Neural cell (in vitro differentiated cells): Measurements from ENCODE around the gene HOXA4. TPM values are rescaled to one million over a fixed set of nuclear protein-coding genes. Genes with fewer than 3 reads are reported as not detected.

Source experiments
- H2AFZ ChIP-seq: fragments of 200-600, 300-800 bp; sonication (generic), shearing (Covaris generic); 2 replicates; pipeline ENCODE4 v1.6.0; 2014; ENCODE audit warnings: low read depth, mild to moderate bottlenecking, antibody characterized with exemption, low read length, moderate library complexity
- H3F3A ChIP-seq: fragments of 200-600 bp; shearing (Covaris generic); 2 replicates; pipeline ENCODE4 v1.6.1; 2016; ENCODE audit warnings: mild to moderate bottlenecking, moderate library complexity, mixed read lengths, antibody characterized with exemption, low read length; ENCODE audit not compliant: insufficient read depth, poor library complexity, severe bottlenecking
- H3K27ac ChIP-seq: fragments of 200-600, 300-800 bp; sonication (generic), shearing (Covaris generic); 2 replicates; pipeline ENCODE4 v1.5.1; 2014; ENCODE audit warnings: mild to moderate bottlenecking, low read length, moderate library complexity
- H3K27me3 ChIP-seq: fragments of 300-800, 200-600 bp; sonication (generic), shearing (Covaris generic); 2 replicates; pipeline ENCODE4 v1.6.0; 2014; ENCODE audit warnings: mild to moderate bottlenecking, low read depth, low read length, moderate library complexity; ENCODE audit not compliant: insufficient read depth
- H3K36me3 ChIP-seq: fragments of 300-800, 200-600 bp; sonication (generic), shearing (Covaris generic); 2 replicates; pipeline ENCODE4 v1.5.1; 2014; ENCODE audit warnings: mild to moderate bottlenecking, antibody characterized with exemption, low read length, moderate library complexity; ENCODE audit not compliant: insufficient read depth
- H3K4me2 ChIP-seq: fragments of 300-800, 200-600 bp; sonication (generic), shearing (Covaris generic); 2 replicates; pipeline ENCODE4 v1.6.0; 2014; ENCODE audit warnings: mild to moderate bottlenecking, low read length
- H3K4me3 ChIP-seq: fragments of 300-800, 200-600 bp; sonication (generic), shearing (Covaris generic); 2 replicates; pipeline ENCODE4 v1.5.1; 2014; ENCODE audit warnings: mild to moderate bottlenecking, low read length, moderate library complexity
- H3K79me2 ChIP-seq: fragments of 200-600 bp; shearing (Covaris generic); replicated peaks from 2 replicates; pipeline ENCODE4 v1.6.0; 2014; ENCODE audit warnings: mild to moderate bottlenecking, low read length, moderate library complexity; ENCODE audit not compliant: insufficient read depth
- H3K9ac ChIP-seq: fragments of 300-800, 200-600 bp; sonication (generic), shearing (Covaris generic); 2 replicates; pipeline ENCODE4 v1.6.1; 2016; ENCODE audit warnings: mild to moderate bottlenecking, low read length, mixed read lengths
- H3K9me2 ChIP-seq: fragments of 200-600 bp; shearing (Covaris generic); 2 replicates; pipeline ENCODE4 v1.6.1; 2016; ENCODE audit warnings: mild to moderate bottlenecking, low read length, mixed read lengths; ENCODE audit not compliant: insufficient read depth
- H3K9me3 ChIP-seq: fragments of 200-600, 300-800 bp; sonication (generic), shearing (Covaris generic); 2 replicates; pipeline ENCODE4 v1.6.1; 2016; ENCODE audit warnings: mild to moderate bottlenecking, mixed run types, low read length, moderate library complexity, mixed read lengths
- H4K20me1 ChIP-seq: fragments of 200-600 bp; shearing (Covaris generic); 2 replicates; pipeline ENCODE4 v1.6.1; 2016; ENCODE audit warnings: mild to moderate bottlenecking, mixed run types; ENCODE audit not compliant: insufficient read depth
- EP300 ChIP-seq: fragments of 450-650 bp; conservative IDR thresholded peaks from 2 replicates; pipeline ENCODE4 v1.6.1; 2014; ENCODE audit warnings: antibody characterized with exemption, mild to moderate bottlenecking, moderate library complexity; ENCODE audit not compliant: poor library complexity, severe bottlenecking
- EZH2 ChIP-seq: fragments of 200-600, 300-800 bp; shearing (Covaris generic), sonication (generic); IDR thresholded peaks from 2 replicates; pipeline ENCODE4 v1.6.1; 2014; ENCODE audit warnings: antibody characterized with exemption, low read length, borderline replicate concordance, mild to moderate bottlenecking; ENCODE audit not compliant: insufficient read depth, poor library complexity, severe bottlenecking
- MXI1 ChIP-seq: fragments of 450-650 bp; conservative IDR thresholded peaks from 2 replicates; pipeline ENCODE4 v1.6.1; 2014; ENCODE audit warnings: antibody characterized with exemption, mild to moderate bottlenecking; ENCODE audit not compliant: poor library complexity, severe bottlenecking
- POLR2AphosphoS5 ChIP-seq: IDR thresholded peaks from 2 replicates; pipeline ENCODE4 v1.6.1; 2012
- RAD21 ChIP-seq: fragments of 450-650 bp; conservative IDR thresholded peaks from 2 replicates; pipeline ENCODE4 v1.6.1; 2014; ENCODE audit warnings: antibody characterized with exemption, mild to moderate bottlenecking, moderate library complexity
- SMC3 ChIP-seq: fragments of 450-650 bp; conservative IDR thresholded peaks from 2 replicates; pipeline ENCODE4 v1.6.1; 2014; ENCODE audit warnings: antibody characterized with exemption, mild to moderate bottlenecking, moderate library complexity; ENCODE audit not compliant: poor library complexity
- TAF1 ChIP-seq: IDR thresholded peaks from 2 replicates; pipeline ENCODE4 v1.6.1; 2012; ENCODE audit warnings: low read depth
- polyA plus RNA-seq: library from polyadenylated mRNA; depleted of rRNA; stranded (reverse); fragments of >200 nt; gene quantifications from 2 replicates; pipeline ENCODE4 v1.2.3, GENCODE V29; 2014
- TF ChIP-seq, protein P1 (sequence below): IDR thresholded peaks from 2 replicates; pipeline ENCODE4 v1.6.1; 2012; ENCODE audit warnings: borderline replicate concordance
- TF ChIP-seq, protein P2 (sequence below): fragments of 450-650 bp; IDR thresholded peaks from 2 replicates; pipeline ENCODE4 v1.5.1; 2014; ENCODE audit warnings: antibody characterized with exemption, mild to moderate bottlenecking, moderate library complexity; ENCODE audit not compliant: poor library complexity, severe bottlenecking

The HOXA4 gene
- polyA plus RNA-seq, 1 donor from 2014 or later: not detected

DNA sequence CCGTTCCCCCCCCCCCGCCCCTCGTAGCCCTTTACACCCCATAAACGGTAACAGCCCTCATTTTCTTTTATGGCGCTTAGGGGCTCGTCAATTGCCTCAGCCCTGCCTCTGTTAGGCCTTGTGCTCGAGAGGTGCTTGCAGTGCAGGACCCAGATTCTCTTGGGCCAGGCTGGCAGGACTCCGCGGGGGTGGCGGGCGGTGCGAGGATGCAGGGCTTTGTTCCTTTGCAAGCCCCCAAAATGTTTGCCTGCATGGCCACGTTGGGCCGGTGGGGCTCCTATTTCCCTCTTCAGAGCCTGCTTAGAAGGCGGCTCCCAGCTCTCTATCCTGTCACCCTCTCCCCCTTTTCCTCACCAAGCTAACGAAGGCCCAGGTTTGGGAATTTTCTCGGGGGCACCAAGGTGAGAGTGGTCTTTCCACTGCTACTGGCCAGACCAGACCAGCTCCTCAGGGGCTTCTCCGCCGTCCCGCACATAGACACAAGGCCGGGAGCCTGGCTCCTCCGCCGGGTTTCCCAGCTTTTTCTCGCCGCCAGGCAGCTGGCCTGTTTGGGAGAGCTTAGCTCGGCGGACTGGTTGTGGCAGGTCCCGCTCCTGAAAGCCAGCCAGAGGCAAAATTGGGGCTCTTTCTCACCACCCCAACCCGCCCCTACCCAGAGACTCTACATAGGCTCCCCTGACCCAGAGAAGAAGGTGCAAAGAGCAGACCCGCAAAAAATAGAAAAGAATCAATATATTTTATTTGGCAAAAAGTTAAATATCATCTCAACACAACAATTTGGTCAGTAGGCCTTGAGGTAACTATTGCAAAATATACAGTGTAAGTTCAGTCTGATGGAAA, 31.4 kb upstream of the HOXA4 start:
- Histone ChIP-seq H3K4me2 (no peak overlapping the region), H3F3A (no peaks in the 10 kb centered on the region), H4K20me1 (no peaks in the 10 kb centered on the region), H3K4me3 (no peak overlapping the region), H3K79me2 (no peaks in the 10 kb centered on the region), H3K27ac (no peak overlapping the region), H3K9me2 (no peaks in the 10 kb centered on the region), H3K27me3 (peaks cover 99% of the 10 kb centered on the region), H2AFZ (no peak overlapping the region), H3K9ac (no peak overlapping the region), H3K36me3 (no peaks in the 10 kb centered on the region), H3K9me3 (peaks cover 36% of the 10 kb centered on the region)
- TF ChIP-seq, protein P1, sequence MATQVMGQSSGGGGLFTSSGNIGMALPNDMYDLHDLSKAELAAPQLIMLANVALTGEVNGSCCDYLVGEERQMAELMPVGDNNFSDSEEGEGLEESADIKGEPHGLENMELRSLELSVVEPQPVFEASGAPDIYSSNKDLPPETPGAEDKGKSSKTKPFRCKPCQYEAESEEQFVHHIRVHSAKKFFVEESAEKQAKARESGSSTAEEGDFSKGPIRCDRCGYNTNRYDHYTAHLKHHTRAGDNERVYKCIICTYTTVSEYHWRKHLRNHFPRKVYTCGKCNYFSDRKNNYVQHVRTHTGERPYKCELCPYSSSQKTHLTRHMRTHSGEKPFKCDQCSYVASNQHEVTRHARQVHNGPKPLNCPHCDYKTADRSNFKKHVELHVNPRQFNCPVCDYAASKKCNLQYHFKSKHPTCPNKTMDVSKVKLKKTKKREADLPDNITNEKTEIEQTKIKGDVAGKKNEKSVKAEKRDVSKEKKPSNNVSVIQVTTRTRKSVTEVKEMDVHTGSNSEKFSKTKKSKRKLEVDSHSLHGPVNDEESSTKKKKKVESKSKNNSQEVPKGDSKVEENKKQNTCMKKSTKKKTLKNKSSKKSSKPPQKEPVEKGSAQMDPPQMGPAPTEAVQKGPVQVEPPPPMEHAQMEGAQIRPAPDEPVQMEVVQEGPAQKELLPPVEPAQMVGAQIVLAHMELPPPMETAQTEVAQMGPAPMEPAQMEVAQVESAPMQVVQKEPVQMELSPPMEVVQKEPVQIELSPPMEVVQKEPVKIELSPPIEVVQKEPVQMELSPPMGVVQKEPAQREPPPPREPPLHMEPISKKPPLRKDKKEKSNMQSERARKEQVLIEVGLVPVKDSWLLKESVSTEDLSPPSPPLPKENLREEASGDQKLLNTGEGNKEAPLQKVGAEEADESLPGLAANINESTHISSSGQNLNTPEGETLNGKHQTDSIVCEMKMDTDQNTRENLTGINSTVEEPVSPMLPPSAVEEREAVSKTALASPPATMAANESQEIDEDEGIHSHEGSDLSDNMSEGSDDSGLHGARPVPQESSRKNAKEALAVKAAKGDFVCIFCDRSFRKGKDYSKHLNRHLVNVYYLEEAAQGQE: no peak
- TF ChIP-seq POLR2AphosphoS5 (no peak), EP300 (no peak), RAD21 (no peak), TAF1 (no peak), EZH2 (no peak), SMC3 (no peak), MXI1 (no peak)
- TF ChIP-seq, protein P2, sequence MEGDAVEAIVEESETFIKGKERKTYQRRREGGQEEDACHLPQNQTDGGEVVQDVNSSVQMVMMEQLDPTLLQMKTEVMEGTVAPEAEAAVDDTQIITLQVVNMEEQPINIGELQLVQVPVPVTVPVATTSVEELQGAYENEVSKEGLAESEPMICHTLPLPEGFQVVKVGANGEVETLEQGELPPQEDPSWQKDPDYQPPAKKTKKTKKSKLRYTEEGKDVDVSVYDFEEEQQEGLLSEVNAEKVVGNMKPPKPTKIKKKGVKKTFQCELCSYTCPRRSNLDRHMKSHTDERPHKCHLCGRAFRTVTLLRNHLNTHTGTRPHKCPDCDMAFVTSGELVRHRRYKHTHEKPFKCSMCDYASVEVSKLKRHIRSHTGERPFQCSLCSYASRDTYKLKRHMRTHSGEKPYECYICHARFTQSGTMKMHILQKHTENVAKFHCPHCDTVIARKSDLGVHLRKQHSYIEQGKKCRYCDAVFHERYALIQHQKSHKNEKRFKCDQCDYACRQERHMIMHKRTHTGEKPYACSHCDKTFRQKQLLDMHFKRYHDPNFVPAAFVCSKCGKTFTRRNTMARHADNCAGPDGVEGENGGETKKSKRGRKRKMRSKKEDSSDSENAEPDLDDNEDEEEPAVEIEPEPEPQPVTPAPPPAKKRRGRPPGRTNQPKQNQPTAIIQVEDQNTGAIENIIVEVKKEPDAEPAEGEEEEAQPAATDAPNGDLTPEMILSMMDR: no peak

DNA sequence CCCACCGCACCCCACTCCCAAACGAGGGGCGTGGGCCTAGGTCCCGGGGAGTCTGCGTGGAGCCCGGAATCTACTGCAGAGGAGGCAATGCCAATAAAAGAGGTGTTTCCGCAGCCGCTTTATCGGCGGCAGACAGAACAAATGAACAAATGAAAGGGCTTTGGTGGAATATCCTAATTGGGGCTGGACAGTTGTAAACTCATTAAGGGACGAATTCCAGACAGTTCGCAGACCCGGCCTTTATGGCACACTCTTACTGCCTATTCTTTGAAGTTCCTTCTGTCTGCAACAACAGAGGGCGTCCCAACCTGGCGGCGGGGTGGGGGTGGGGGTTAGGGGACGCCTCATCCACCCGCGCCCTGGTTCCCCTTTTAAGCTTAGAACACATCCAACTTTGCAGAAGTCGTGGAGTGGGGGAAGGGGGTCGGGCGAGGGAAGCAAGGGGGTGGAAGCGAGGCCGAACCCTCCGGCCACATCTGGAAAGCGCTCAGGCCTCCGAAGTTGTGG, 30.7 kb upstream of the HOXA4 start:
- H3K36me3 ChIP-seq: no peaks in the 10 kb centered on the region
- no peak overlapping the region for H2AFZ ChIP-seq
- H3K9me3 ChIP-seq: peaks cover 33% of the 10 kb centered on the region
- H3K79me2 ChIP-seq: no peaks in the 10 kb centered on the region
- H3K9ac ChIP-seq: peak overlapping the region; percentile 45
- no peaks in the 10 kb centered on the region for H3K9me2 ChIP-seq
- H3K27me3 ChIP-seq: peaks cover 99% of the 10 kb centered on the region
- peak overlapping the region; percentile 76 for H3K4me2 ChIP-seq
- no peak overlapping the region for H3K27ac ChIP-seq
- H3F3A ChIP-seq: no peaks in the 10 kb centered on the region
- no peaks in the 10 kb centered on the region for H4K20me1 ChIP-seq
- TF ChIP-seq RAD21 (no peak), MXI1 (no peak), SMC3 (no peak), EP300 (no peak), EZH2 (no peak), POLR2AphosphoS5 (no peak), TAF1 (no peak)
- TF ChIP-seq, protein P2: no peak
- TF ChIP-seq, protein P1: no peak
- peak overlapping the region; percentile 76 for H3K4me3 ChIP-seq
